Heart left ventricle (tissue), 13 donors: ENCODE measurements around the gene TMEM123.

Experiments
- POLR2A ChIP-seq, 2 donors: fragments of 450-650 bp; IDR thresholded peaks; one replicate each; pipeline ENCODE4 v1.6.1; 2017; ENCODE audit warnings: antibody characterized with exemption in 2 of 2, mild to moderate bottlenecking in 2 of 2, moderate library complexity in 2 of 2
- TF ChIP-seq, protein P1 (sequence below), 12 donors: fragments of 200-600 bp; sonication (generic) in 4 of 12; IDR thresholded peaks; one replicate each; pipeline versions ENCODE4 v1.5.0 to v1.8.0; 2018 to 2022; ENCODE audit warnings: antibody characterized with exemption in 12 of 12, mild to moderate bottlenecking in 5 of 12
- donor health status: ischemic (EF 13 %, LVEDD 7.1; RV severe dilation, severe dysfunction).
- donor health status: DM: no; HTN: yes; CAD: no.
- donor health status: DM: no; HTN: no; CAD: no.
- donor health status: ischemic (EF 25% LVEDD 6.9; RV normal size, moderate dysfunction).
- donor health status: ischemic (EF 25% LVEDD 5.7; RV mildly dilated, moderate dysfunction).
- donor health status: ischemic (EF 35%, LVEDD 5.7; RV mildly dilated, moderate dysfunction).
- donor health status: nonischemic (EF 11% LVEDD 7.7; RV severe dilation, severe dysfunction).
- donor health status: DM: yes; HTN: yes; CAD: no.
- donor health status: PGD.
- donor health status: ischemic (EF 29% LVEDD 5.4; RV normal size, mild dysfunction).
- donor health status: nonischemic (EF 23%, LVEDD 6.1; RV moderate dilation, normal function).

- TF ChIP-seq, protein P1, sequence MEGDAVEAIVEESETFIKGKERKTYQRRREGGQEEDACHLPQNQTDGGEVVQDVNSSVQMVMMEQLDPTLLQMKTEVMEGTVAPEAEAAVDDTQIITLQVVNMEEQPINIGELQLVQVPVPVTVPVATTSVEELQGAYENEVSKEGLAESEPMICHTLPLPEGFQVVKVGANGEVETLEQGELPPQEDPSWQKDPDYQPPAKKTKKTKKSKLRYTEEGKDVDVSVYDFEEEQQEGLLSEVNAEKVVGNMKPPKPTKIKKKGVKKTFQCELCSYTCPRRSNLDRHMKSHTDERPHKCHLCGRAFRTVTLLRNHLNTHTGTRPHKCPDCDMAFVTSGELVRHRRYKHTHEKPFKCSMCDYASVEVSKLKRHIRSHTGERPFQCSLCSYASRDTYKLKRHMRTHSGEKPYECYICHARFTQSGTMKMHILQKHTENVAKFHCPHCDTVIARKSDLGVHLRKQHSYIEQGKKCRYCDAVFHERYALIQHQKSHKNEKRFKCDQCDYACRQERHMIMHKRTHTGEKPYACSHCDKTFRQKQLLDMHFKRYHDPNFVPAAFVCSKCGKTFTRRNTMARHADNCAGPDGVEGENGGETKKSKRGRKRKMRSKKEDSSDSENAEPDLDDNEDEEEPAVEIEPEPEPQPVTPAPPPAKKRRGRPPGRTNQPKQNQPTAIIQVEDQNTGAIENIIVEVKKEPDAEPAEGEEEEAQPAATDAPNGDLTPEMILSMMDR (IDR thresholded peaks at IDR 0.05) = no peak
- no peak for TF ChIP-seq POLR2A (IDR thresholded peaks at IDR 0.05)
Measured at GRCh38 chr11:102419181-102419580, 33.4 kb downstream of the TMEM123 start.
